ENCODE data around the gene GIGYF1. TPM values are rescaled to one million over a fixed set of nuclear protein-coding genes. Genes with fewer than 3 reads are reported as not detected.
A peak's percentile ranks its signal among the peaks of the same experiment; 100 is the strongest.
"Not testable (repeated sequence)": the region's sequence is repeated elsewhere in the genome, so short reads cannot be mapped to it uniquely, and the experiment has no call there.

Gene GIGYF1
- total and polyA plus RNA-seq, 2 donors, result 17.1 to 27.2 TPM

DNA sequence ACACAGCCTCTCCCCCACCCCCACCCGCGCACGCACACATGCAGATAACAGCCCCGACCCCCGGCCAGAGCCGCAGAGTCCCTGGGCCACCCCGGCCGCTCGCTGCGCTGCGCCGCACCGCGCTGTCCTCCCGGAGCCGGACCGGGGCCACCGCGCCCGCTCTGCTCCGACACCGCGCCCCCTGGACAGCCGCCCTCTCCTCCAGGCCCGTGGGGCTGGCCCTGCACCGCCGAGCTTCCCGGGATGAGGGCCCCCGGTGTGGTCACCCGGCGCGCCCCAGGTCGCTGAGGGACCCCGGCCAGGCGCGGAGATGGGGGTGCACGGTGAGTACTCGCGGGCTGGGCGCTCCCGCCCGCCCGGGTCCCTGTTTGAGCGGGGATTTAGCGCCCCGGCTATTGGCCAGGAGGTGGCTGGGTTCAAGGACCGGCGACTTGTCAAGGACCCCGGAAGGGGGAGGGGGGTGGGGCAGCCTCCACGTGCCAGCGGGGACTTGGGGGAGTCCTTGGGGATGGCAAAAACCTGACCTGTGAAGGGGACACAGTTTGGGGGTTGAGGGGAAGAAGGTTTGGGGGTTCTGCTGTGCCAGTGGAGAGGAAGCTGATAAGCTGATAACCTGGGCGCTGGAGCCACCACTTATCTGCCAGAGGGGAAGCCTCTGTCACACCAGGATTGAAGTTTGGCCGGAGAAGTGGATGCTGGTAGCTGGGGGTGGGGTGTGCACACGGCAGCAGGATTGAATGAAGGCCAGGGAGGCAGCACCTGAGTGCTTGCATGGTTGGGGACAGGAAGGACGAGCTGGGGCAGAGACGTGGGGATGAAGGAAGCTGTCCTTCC, 26.8 kb upstream of the GIGYF1 start:
- Histone ChIP-seq H3K4me3 (ENCODE audit: low read depth, low read length) (peak overlapping the region; percentile 25), H3K4me1 (ENCODE audit: insufficient read depth) (no peaks in the 10 kb centered on the region), H3K36me3 (ENCODE audit: insufficient read depth) (no peaks in the 10 kb centered on the region), H3K27ac (ENCODE audit: low read depth) (no peak overlapping the region)
- no peak for DNase-seq (ENCODE audit: extremely low spot score)
- 3% methylated on average over 56 of the region's 56 CpGs for WGBS

DNA sequence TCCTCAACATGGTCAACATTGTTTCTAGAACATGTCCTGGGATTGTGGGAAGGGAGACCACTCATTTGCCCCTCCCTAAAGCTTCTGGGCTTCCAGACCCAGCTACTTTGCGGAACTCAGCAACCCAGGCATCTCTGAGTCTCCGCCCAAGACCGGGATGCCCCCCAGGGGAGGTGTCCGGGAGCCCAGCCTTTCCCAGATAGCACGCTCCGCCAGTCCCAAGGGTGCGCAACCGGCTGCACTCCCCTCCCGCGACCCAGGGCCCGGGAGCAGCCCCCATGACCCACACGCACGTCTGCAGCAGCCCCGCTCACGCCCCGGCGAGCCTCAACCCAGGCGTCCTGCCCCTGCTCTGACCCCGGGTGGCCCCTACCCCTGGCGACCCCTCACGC, 26.2 kb upstream of the GIGYF1 start, which contains the start of gene EPO:
Gene EPO (plus strand): TSS at position 190 of the 392 bp plus-strand sequence. CDS start 513 bp downstream, outside the sequence.
- 2% methylated on average over 21 of the region's 21 CpGs for WGBS
- no peaks in the 10 kb centered on the region for H3K36me3 ChIP-seq (ENCODE audit: insufficient read depth)
- no peaks in the 10 kb centered on the region for H3K4me1 ChIP-seq (ENCODE audit: insufficient read depth)
- peak within 1 kb of the TSS; percentile 25 for H3K4me3 ChIP-seq (ENCODE audit: low read depth, low read length)
- H3K27ac ChIP-seq (ENCODE audit: low read depth), result no peak within 1 kb of the TSS
- no peak for DNase-seq (ENCODE audit: extremely low spot score)

DNA sequence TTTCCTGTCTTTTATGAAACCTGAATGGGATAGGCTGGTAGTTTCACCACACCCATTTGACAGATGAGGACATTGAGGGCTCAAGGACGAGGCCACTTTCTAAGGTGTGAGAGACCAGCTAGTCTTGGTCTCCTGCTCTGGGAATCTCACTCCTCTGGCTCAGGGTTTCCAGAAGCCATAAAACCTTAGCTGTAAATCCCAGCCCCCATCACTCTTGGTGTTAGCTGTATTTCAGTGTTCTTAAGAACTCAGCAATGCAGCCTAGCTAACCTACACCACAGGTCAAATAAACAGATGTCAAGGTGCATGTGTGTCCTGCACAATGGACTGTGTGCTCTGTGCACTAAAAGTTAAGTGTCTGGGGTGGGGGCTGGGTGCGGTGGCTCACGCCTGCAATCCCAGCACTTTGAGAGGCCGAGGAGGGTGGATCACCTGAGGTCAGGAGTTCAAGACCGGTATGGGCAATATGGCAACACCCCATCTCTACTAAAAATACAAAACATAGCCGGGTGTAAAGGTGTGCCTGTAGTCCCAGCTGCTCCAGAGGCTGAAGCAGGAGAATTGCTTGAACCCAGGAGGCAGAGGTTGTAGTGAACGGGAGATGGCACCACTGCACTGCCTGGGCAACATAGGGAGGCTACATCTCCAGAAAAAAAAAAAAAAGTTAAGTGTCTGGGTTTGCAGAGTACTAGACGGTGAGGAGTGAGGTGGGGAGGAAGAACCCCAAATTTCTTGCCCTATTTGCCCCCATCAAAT, 25.7 kb upstream of the GIGYF1 start:
- Histone ChIP-seq H3K27ac (ENCODE audit: low read depth) (no peak overlapping the region), H3K4me1 (ENCODE audit: insufficient read depth) (no peaks in the 10 kb centered on the region), H3K36me3 (ENCODE audit: insufficient read depth) (no peaks in the 10 kb centered on the region), H3K4me3 (ENCODE audit: low read depth, low read length) (no peak overlapping the region)
- WGBS, result 47% methylated on average over 8 of the region's 8 CpGs
- DNase-seq (ENCODE audit: extremely low spot score), result no peak

DNA sequence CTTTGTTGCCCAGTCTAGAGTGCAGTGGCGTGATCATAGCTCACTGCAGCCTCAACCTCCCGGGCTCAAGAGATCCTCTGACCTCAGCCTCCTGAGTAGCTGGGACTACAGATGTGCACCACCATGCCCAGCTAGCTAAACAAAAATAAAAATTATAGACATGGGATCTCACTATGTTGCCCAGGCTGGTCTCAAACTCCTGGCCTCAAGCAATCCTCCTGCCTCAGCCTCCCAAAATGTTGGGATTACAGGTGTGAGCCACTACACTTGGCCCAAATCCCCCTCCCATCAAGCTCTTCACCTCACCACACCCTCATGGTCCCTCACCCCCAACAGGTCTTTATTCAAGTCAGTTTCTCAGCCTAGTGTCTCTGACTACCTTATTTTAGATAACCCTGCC, 23.0 kb upstream of the GIGYF1 start:
- not testable (repeated sequence) for H3K4me3 ChIP-seq (ENCODE audit: low read depth, low read length); H3K36me3 ChIP-seq (ENCODE audit: insufficient read depth)
- WGBS, result 94% methylated on average over 2 of the region's 2 CpGs

DNA sequence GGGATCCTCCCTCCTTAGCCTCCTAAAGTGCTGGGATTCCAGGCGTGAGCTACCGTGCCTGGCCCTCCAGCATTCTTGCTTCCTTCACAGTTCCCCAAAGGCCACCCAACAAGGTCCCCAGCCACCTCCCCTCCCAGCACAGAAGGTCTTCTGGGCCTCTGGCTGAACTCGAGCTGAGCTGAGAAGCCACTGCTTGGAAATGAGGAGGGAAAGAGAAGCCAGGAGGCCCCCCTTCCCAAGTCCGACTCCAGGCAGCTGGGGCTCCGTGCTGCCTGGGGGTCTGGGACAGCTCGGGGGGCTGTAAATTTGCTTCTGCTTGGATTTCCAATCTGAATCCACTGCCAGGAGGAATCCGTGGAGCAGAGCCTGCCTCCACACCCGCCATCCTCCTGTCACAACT, 20.7 kb upstream of the GIGYF1 start:
- Histone ChIP-seq H3K4me1 (ENCODE audit: insufficient read depth) (no peaks in the 10 kb centered on the region), H3K27ac (ENCODE audit: low read depth) (no peak overlapping the region), H3K4me3 (ENCODE audit: low read depth, low read length) (no peak overlapping the region), H3K36me3 (ENCODE audit: insufficient read depth) (no peaks in the 10 kb centered on the region)
- DNase-seq (ENCODE audit: extremely low spot score), result no peak
- 59% methylated on average over 8 of the region's 8 CpGs for WGBS

More for the DNA sequence above, 23.0 kb upstream of the GIGYF1 start:
- H3K27ac ChIP-seq (ENCODE audit: low read depth); DNase-seq (ENCODE audit: extremely low spot score); H3K4me1 ChIP-seq (ENCODE audit: insufficient read depth): not testable (repeated sequence)

DNA sequence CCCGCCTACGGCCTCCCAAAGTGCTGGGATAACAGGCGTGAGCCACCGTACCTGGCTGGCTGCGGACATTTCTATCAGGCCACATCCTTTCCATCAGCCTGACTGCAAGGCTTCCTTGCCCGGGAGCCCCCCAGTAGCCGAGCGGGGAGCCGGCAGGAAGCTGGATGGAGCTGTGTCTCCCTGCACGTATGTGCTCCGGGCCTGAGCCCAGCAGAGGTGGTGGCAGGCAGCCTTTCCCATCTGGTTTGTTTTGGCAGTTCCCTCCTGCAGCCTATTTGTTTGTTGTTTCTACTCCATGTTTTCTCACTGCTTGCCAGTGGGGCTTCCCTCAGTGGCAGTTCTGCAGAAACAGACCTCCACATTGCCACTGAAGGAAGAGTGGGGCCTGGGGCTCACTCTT, 17.3 kb upstream of the GIGYF1 start:
- no peak for DNase-seq (ENCODE audit: extremely low spot score)
- no peak overlapping the region for H3K4me3 ChIP-seq (ENCODE audit: low read depth, low read length)
- 69% methylated on average over 11 of the region's 11 CpGs for WGBS
- no peaks in the 10 kb centered on the region for H3K4me1 ChIP-seq (ENCODE audit: insufficient read depth)
- no peaks in the 10 kb centered on the region for H3K36me3 ChIP-seq (ENCODE audit: insufficient read depth)
- no peak overlapping the region for H3K27ac ChIP-seq (ENCODE audit: low read depth)

- 95% methylated on average over 4 of the region's 4 CpGs for WGBS
- no peak overlapping the region for H3K27ac ChIP-seq (ENCODE audit: low read depth)
- no peak overlapping the region for H3K4me3 ChIP-seq (ENCODE audit: low read depth, low read length)
- H3K4me1 ChIP-seq (ENCODE audit: insufficient read depth), result no peaks in the 10 kb centered on the region
- DNase-seq (ENCODE audit: extremely low spot score), result no peak
- no peaks in the 10 kb centered on the region for H3K36me3 ChIP-seq (ENCODE audit: insufficient read depth)
Measured at GRCh38 chr7:100710452-100710851, 16.4 kb upstream of the GIGYF1 start.

GRCh38 chr7:100708395-100708794, 14.3 kb upstream of the GIGYF1 start:
- Histone ChIP-seq H3K36me3 (ENCODE audit: insufficient read depth) (no peaks in the 10 kb centered on the region), H3K27ac (ENCODE audit: low read depth) (no peak overlapping the region), H3K4me1 (ENCODE audit: insufficient read depth) (no peaks in the 10 kb centered on the region), H3K4me3 (ENCODE audit: low read depth, low read length) (no peak overlapping the region)
- WGBS, result 87% methylated on average over 6 of the region's 6 CpGs
- DNase-seq (ENCODE audit: extremely low spot score), result no peak

- Histone ChIP-seq H3K4me1 (ENCODE audit: insufficient read depth) (no peaks in the 10 kb centered on the region), H3K27ac (ENCODE audit: low read depth) (no peak overlapping the region), H3K36me3 (ENCODE audit: insufficient read depth) (no peaks in the 10 kb centered on the region), H3K4me3 (ENCODE audit: low read depth, low read length) (peak overlapping the region; percentile 62)
- DNase-seq (ENCODE audit: extremely low spot score), result no peak
- WGBS, result 26% methylated on average over 34 of the region's 34 CpGs
Measured at GRCh38 chr7:100706672-100707311, 12.7 kb upstream of the GIGYF1 start.

DNA sequence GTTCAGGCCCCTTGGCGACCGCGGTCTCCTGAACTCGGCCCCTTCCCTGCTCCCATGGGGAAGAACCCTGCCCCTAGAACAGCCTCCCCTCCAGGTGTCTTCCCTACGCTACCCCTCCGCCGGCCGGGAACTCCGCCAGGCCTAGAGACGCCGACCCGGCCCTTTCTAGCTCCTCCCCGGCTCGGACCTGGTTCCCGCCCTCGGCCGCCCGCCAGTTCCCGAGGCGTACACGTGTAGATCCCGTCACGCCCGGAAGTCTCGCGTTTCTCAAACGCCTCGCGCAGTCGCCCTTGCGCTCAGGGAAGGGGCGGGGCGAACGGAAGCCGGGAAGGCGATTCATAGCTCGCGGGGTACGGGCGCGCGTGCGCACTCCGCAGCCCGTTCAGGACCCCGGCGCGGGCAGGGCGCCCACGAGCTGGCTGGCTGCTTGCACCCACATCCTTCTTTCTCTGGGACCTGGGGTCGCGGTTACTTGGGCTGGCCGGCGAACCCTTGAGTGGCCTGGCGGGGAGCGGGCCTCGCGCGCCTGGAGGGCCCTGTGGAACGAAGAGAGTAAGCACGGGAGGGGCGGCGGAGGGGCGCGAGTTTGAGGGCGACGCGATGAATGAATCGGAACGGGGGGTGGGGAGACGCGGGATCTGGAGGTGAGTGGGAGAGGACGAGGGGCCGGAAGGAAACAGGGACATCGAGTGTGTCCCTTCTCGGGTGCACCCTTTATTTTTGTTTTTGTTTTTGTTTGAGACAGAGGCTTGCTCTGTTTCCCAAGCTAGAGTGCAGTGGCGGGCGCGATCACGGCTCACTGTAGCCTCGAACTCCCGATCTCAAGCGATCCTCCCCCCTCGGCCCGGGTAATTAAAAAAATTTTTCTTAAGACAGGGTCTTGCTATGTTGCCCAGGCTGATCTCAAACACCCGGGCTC, 12.0 kb upstream of the GIGYF1 start, which contains the start of gene POP7:
Gene POP7 (plus strand): TSS at position 369 of the 919 bp plus-strand sequence. CDS start 710 bp downstream, outside the sequence.
- under 1% methylated on average over 86 of the region's 86 CpGs for WGBS
- peak; percentile 94 for DNase-seq (ENCODE audit: extremely low spot score)
- Histone ChIP-seq H3K27ac (ENCODE audit: low read depth) (peak within 1 kb of the TSS; percentile 82), H3K4me3 (ENCODE audit: low read depth, low read length) (peak within 1 kb of the TSS; percentile 62), H3K4me1 (ENCODE audit: insufficient read depth) (no peaks in the 10 kb centered on the region), H3K36me3 (ENCODE audit: insufficient read depth) (no peaks in the 10 kb centered on the region)

DNA sequence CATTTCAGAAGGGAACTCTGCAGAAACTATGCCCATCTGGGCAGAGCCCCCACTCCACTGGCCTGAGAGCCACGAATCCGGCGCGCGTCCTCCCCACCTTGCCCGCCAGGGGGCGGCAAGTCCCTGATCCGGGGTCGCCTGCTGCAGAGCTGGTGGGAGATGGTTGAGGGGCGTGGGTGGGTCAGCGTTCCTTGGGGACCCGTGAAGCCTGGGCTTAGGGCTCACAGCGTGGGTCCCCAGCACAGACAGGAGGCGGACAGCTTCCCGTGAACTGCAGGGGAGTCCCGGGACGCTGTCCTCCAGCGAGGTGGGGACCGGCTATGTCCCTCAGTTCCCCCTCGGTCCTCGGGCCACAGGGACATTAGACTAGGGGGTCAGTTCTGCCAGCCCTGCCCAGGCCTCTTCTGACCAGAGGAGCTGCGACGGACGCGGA, 11.3 kb upstream of the GIGYF1 start:
- WGBS, result under 1% methylated on average over 25 of the region's 25 CpGs
- H3K4me1 ChIP-seq (ENCODE audit: insufficient read depth), result no peaks in the 10 kb centered on the region
- no peaks in the 10 kb centered on the region for H3K36me3 ChIP-seq (ENCODE audit: insufficient read depth)
- peak overlapping the region; percentile 62 for H3K4me3 ChIP-seq (ENCODE audit: low read depth, low read length)
- peak overlapping the region; percentile 82 for H3K27ac ChIP-seq (ENCODE audit: low read depth)
- DNase-seq (ENCODE audit: extremely low spot score), result peak; percentile 36

DNA sequence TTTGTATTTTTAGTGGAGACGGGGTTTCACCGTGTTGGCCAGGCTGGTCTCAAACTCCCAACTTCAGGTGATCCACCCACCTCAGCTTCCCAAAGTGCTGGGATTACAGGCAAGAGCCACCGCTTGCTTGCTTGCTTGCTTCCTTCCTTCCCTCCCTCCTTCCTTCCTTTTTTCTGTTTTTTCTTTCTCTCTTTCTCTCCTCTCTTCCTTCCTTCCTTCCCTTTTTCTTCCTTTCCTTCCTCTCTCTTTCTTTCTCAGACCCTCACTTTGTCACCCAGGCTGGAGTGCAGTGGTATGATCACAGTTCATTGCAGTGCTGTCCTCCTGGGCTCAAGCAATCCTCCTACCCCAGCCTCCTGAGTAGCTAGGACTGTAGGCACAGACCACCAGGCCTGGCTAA, 7.0 kb upstream of the GIGYF1 start:
- not testable (repeated sequence) for H3K4me3 ChIP-seq (ENCODE audit: low read depth, low read length); DNase-seq (ENCODE audit: extremely low spot score); H3K36me3 ChIP-seq (ENCODE audit: insufficient read depth); H3K27ac ChIP-seq (ENCODE audit: low read depth); H3K4me1 ChIP-seq (ENCODE audit: insufficient read depth)
- WGBS, result 79% methylated on average over 3 of the region's 3 CpGs

- H3K4me3 ChIP-seq (ENCODE audit: low read depth, low read length), result no peak overlapping the region
- H3K36me3 ChIP-seq (ENCODE audit: insufficient read depth), result no peaks in the 10 kb centered on the region
- no peaks in the 10 kb centered on the region for H3K4me1 ChIP-seq (ENCODE audit: insufficient read depth)
- WGBS, result 65% methylated on average over 6 of the region's 6 CpGs
- no peak overlapping the region for H3K27ac ChIP-seq (ENCODE audit: low read depth)
- DNase-seq (ENCODE audit: extremely low spot score), result no peak
Measured at GRCh38 chr7:100699018-100699417, 5.0 kb upstream of the GIGYF1 start.

Data from urinary bladder (tissue), 4 donors.